IPS-NIHi7 (cell line): Measurements from ENCODE around the gene ADORA2B.
A peak's percentile ranks its signal among the peaks of the same experiment; 100 is the strongest.

Source experiments
- DNase-seq: peaks from one replicate; pipeline ENCODE4 v3.0.0; 2012; ENCODE audit warnings: mixed read lengths; ENCODE audit errors: extremely low spot score

ADORA2B gene

GRCh38 chr17:15981646-15982580, 37.0 kb downstream of the ADORA2B start:
- DNase-seq = no peak

GRCh38 chr17:15996322-15996721, 51.4 kb downstream of the ADORA2B start:
- no peak for DNase-seq

GRCh38 chr17:15998031-15998562, 53.2 kb downstream of the ADORA2B start:
- no peak for DNase-seq

- peak; percentile 98 for DNase-seq
These were observed 54.4 kb downstream of the ADORA2B start, which contains the start of the genes TTC19 and ZSWIM7 for GRCh38 chr17:15999141-15999973. TTC19 (plus strand) TSS chr17:15999824; CDS start chr17:15999849, 25 bp downstream. ZSWIM7 (minus strand) TSS chr17:15999704; CDS start chr17:15999594, 110 bp downstream.

GRCh38 chr17:15999974-16000827, 55.3 kb downstream of the ADORA2B start:
- peak; percentile 77 for DNase-seq

- DNase-seq = no peak
These were observed 56.4 kb downstream of the ADORA2B start for GRCh38 chr17:16001226-16001897.

- no peak for DNase-seq
These were observed 57.9 kb downstream of the ADORA2B start for GRCh38 chr17:16002708-16003260.

- DNase-seq = no peak
These were observed 58.9 kb downstream of the ADORA2B start for GRCh38 chr17:16003841-16004240.

- DNase-seq = no peak
These were observed 60.7 kb downstream of the ADORA2B start for GRCh38 chr17:16005636-16006035.

GRCh38 chr17:16007439-16007838, 62.5 kb downstream of the ADORA2B start:
- no peak for DNase-seq

- DNase-seq = peak; percentile 12
These were observed 69.0 kb downstream of the ADORA2B start for GRCh38 chr17:16013943-16014407.

- DNase-seq = no peak
These were observed 74.4 kb downstream of the ADORA2B start for GRCh38 chr17:16019347-16019746.

GRCh38 chr17:16023881-16024280, 79.0 kb downstream of the ADORA2B start:
- DNase-seq = no peak

- no peak for DNase-seq
These were observed 80.3 kb downstream of the ADORA2B start for GRCh38 chr17:16025202-16025601.
